Measurements from ENCODE around the gene SRL.

Gene SRL

DNA sequence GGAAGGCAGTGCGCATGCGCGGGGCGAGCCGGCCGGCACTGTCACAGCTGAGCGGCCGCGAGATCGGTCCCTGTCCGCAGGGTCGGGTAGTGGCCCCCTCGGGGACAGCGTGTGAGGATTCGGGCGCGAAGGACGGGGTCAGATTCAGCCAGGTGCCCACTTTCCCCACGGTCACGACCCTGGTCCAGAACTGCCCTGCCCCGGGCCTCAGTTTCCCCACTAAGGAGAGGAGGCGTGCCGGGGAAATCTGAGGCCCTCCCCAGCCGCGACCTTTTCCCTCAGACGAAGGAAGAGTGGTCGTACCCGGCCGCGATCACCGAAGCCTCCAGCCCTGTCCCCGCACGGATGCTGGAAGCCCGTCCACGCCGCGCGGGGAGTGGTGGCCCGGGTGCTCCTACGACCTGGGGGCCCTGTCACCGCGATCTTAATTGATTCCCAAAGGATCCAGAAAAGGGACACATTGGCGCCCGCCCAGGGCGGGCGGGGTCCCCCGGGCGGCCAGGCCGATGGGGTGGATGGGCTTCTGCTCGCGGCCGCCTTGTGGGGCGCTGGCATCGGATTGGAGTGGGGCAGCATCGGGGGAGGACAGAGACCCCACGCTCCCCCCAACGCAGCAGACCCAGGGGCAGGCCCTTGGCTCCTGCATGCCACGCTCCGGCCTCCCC lies 57.7 kb downstream of the SRL start:
- ATAC-seq, result peak; percentile 6; the same call in 1 of the 3 replicates
- no peak for TF ChIP-seq PPARA (CRISPR knock-in tag; IDR thresholded peaks at IDR 0.05; ENCODE audit: borderline replicate concordance)
- TF ChIP-seq ZNF565 (CRISPR knock-in tag; conservative IDR thresholded peaks at IDR 0.05; ENCODE audit: low read depth), result no peak
- no peak for TF ChIP-seq TOX (CRISPR knock-in tag; IDR thresholded peaks at IDR 0.05; ENCODE audit: borderline replicate concordance)
- TF ChIP-seq ZNF8 (CRISPR knock-in tag; IDR thresholded peaks at IDR 0.05), result no peak
- TF ChIP-seq TSHZ2 (CRISPR knock-in tag; IDR thresholded peaks at IDR 0.05), result no peak
- TF ChIP-seq RARB (CRISPR knock-in tag; IDR thresholded peaks at IDR 0.05), result no peak
- TF ChIP-seq ISL1 (CRISPR knock-in tag; IDR thresholded peaks at IDR 0.05), result no peak
- TF ChIP-seq ESRRG (CRISPR knock-in tag; IDR thresholded peaks at IDR 0.05), result no peak
- TF ChIP-seq, protein P1, sequence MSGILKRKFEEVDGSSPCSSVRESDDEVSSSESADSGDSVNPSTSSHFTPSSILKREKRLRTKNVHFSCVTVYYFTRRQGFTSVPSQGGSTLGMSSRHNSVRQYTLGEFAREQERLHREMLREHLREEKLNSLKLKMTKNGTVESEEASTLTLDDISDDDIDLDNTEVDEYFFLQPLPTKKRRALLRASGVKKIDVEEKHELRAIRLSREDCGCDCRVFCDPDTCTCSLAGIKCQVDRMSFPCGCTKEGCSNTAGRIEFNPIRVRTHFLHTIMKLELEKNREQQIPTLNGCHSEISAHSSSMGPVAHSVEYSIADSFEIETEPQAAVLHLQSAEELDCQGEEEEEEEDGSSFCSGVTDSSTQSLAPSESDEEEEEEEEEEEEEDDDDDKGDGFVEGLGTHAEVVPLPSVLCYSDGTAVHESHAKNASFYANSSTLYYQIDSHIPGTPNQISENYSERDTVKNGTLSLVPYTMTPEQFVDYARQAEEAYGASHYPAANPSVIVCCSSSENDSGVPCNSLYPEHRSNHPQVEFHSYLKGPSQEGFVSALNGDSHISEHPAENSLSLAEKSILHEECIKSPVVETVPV (CRISPR knock-in tag; IDR thresholded peaks at IDR 0.05), result no peak
- TF ChIP-seq, protein P2, sequence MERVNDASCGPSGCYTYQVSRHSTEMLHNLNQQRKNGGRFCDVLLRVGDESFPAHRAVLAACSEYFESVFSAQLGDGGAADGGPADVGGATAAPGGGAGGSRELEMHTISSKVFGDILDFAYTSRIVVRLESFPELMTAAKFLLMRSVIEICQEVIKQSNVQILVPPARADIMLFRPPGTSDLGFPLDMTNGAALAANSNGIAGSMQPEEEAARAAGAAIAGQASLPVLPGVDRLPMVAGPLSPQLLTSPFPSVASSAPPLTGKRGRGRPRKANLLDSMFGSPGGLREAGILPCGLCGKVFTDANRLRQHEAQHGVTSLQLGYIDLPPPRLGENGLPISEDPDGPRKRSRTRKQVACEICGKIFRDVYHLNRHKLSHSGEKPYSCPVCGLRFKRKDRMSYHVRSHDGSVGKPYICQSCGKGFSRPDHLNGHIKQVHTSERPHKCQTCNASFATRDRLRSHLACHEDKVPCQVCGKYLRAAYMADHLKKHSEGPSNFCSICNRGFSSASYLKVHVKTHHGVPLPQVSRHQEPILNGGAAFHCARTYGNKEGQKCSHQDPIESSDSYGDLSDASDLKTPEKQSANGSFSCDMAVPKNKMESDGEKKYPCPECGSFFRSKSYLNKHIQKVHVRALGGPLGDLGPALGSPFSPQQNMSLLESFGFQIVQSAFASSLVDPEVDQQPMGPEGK (CRISPR knock-in tag; IDR thresholded peaks at IDR 0.05; ENCODE audit: borderline replicate concordance), result no peak
- TF ChIP-seq CSDC2 (CRISPR knock-in tag; IDR thresholded peaks at IDR 0.05), result no peak
- TF ChIP-seq SNAI2 (CRISPR knock-in tag; IDR thresholded peaks at IDR 0.05), result no peak
- no peak for TF ChIP-seq OSR1 (CRISPR knock-in tag; IDR thresholded peaks at IDR 0.05)
- TF ChIP-seq ZFP30 (CRISPR knock-in tag; IDR thresholded peaks at IDR 0.05), result no peak
- TF ChIP-seq, protein P3, sequence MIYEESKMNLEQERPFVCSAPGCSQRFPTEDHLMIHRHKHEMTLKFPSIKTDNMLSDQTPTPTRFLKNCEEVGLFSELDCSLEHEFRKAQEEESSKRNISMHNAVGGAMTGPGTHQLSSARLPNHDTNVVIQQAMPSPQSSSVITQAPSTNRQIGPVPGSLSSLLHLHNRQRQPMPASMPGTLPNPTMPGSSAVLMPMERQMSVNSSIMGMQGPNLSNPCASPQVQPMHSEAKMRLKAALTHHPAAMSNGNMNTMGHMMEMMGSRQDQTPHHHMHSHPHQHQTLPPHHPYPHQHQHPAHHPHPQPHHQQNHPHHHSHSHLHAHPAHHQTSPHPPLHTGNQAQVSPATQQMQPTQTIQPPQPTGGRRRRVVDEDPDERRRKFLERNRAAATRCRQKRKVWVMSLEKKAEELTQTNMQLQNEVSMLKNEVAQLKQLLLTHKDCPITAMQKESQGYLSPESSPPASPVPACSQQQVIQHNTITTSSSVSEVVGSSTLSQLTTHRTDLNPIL (CRISPR knock-in tag; IDR thresholded peaks at IDR 0.05; ENCODE audit: low read depth), result no peak
- no peak for TF ChIP-seq ZC3H10 (CRISPR knock-in tag; IDR thresholded peaks at IDR 0.05)

DNA sequence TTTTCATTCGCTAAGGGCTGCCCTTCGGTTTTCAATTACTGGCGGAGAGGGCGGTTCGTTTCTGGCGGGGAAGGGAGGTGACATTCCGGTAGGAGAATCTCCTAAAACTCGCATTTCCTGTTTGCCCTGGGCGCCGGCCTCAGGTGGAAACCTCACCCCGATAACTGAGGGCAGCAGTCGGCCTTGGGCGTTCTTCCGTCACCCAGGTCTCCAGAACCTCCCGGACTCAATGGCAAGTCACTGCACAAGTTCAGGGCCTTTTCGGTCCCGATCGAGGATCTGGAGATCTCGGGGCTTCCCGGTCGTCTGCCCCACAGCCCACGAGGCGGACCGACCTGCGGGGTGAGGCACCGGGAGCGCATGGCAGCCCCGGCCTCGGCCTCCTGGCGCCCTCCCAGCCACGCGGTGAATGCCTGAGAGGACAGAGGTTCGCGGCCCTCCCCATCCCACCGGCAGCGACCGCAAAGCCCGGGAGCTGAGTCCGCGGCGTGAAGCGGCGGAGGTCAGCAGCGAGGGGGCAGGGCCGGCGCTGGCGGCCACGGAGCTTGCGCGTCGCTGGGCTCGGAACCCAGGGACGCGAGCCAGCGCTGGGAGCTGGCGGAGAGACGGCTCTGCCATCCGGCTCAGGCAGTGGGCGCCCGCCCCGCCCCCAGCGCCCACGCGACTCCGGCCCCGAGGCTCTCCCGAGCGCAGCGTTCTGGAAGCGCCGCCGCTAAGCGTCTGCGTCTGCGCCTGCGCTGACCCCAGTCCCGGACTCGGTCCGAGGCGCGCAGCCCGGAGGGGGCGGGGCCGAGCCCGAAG lies 58.4 kb downstream of the SRL start:
- ATAC-seq, result peak; percentile 96
- TF ChIP-seq ARNTL (CRISPR knock-in tag; IDR thresholded peaks at IDR 0.05; ENCODE audit: borderline replicate concordance, low read depth) (no peak), TOX (CRISPR knock-in tag; IDR thresholded peaks at IDR 0.05; ENCODE audit: borderline replicate concordance) (no peak), PPARA (CRISPR knock-in tag; IDR thresholded peaks at IDR 0.05; ENCODE audit: borderline replicate concordance) (no peak), ZNF70 (CRISPR knock-in tag; IDR thresholded peaks at IDR 0.05) (no peak), ZNF565 (CRISPR knock-in tag; conservative IDR thresholded peaks at IDR 0.05; ENCODE audit: low read depth) (no peak), SNAI2 (CRISPR knock-in tag; IDR thresholded peaks at IDR 0.05) (no peak), ZNF8 (CRISPR knock-in tag; IDR thresholded peaks at IDR 0.05) (no peak), BACH2 (CRISPR knock-in tag; IDR thresholded peaks at IDR 0.05; ENCODE audit: borderline replicate concordance) (no peak), CSDC2 (CRISPR knock-in tag; IDR thresholded peaks at IDR 0.05) (no peak), ESRRG (CRISPR knock-in tag; IDR thresholded peaks at IDR 0.05) (no peak), RARB (CRISPR knock-in tag; IDR thresholded peaks at IDR 0.05) (no peak), TSHZ2 (CRISPR knock-in tag; IDR thresholded peaks at IDR 0.05) (no peak), ZC3H10 (CRISPR knock-in tag; IDR thresholded peaks at IDR 0.05) (no peak), ISL1 (CRISPR knock-in tag; IDR thresholded peaks at IDR 0.05) (no peak), ZFP30 (CRISPR knock-in tag; IDR thresholded peaks at IDR 0.05) (no peak)
- TF ChIP-seq, protein P4, sequence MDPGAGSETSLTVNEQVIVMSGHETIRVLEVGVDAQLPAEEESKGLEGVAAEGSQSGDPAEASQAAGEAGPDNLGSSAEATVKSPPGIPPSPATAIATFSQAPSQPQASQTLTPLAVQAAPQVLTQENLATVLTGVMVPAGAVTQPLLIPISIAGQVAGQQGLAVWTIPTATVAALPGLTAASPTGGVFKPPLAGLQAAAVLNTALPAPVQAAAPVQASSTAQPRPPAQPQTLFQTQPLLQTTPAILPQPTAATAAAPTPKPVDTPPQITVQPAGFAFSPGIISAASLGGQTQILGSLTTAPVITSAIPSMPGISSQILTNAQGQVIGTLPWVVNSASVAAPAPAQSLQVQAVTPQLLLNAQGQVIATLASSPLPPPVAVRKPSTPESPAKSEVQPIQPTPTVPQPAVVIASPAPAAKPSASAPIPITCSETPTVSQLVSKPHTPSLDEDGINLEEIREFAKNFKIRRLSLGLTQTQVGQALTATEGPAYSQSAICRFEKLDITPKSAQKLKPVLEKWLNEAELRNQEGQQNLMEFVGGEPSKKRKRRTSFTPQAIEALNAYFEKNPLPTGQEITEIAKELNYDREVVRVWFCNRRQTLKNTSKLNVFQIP (CRISPR knock-in tag; IDR thresholded peaks at IDR 0.05; ENCODE audit: borderline replicate concordance, low read depth), result no peak
- TF ChIP-seq, protein P2 (CRISPR knock-in tag; IDR thresholded peaks at IDR 0.05; ENCODE audit: borderline replicate concordance), result no peak
- TF ChIP-seq, protein P1 (CRISPR knock-in tag; IDR thresholded peaks at IDR 0.05), result no peak

Measured in SK-N-SH treated with all-trans-retinoic acid at 6 μM for 48 hours (cell line).